NT2/D1 (cell line): ENCODE measurements around the gene FOSL1.

ENCODE experiments used
- DNase-seq: peaks from one replicate; pipeline ENCODE4 v3.0.0-alpha.2; 2011; ENCODE audit warnings: low read depth, low spot score
- H3K27me3 ChIP-seq: 2 replicates; pipeline ENCODE4 v1.6.0; 2011; ENCODE audit warnings: mild to moderate bottlenecking; ENCODE audit not compliant: insufficient read length, insufficient read depth
- H3K36me3 ChIP-seq: 2 replicates; pipeline ENCODE4 v1.6.1; 2011; ENCODE audit warnings: mild to moderate bottlenecking, low read length, mixed read lengths; ENCODE audit not compliant: insufficient read depth, insufficient read length
- H3K4me1 ChIP-seq: 2 replicates; pipeline ENCODE4 v1.5.1; 2011; ENCODE audit not compliant: insufficient read depth, insufficient read length
- H3K4me3 ChIP-seq: 2 replicates; pipeline ENCODE4 v1.5.1; 2011; ENCODE audit warnings: low read depth; ENCODE audit not compliant: insufficient read length
- H3K9ac ChIP-seq: 2 replicates; pipeline ENCODE4 v1.6.0; 2011; ENCODE audit warnings: low read depth; ENCODE audit not compliant: insufficient read length
- H3K9me3 ChIP-seq: 2 replicates; pipeline ENCODE4 v1.5.1; 2011; ENCODE audit warnings: mild to moderate bottlenecking, low read length; ENCODE audit not compliant: insufficient read depth
- SUZ12 ChIP-seq: IDR thresholded peaks from 2 replicates; pipeline ENCODE4 v1.6.1; 2011; ENCODE audit not compliant: insufficient read length, insufficient read depth; ENCODE audit errors: extremely low read depth
- YY1 ChIP-seq: IDR thresholded peaks from 2 replicates; pipeline ENCODE4 v1.6.1; 2011; ENCODE audit not compliant: insufficient read length, insufficient read depth
- ZNF274 ChIP-seq: IDR thresholded peaks from 2 replicates; pipeline ENCODE4 v1.6.1; 2011; ENCODE audit warnings: mild to moderate bottlenecking, low read depth, low read length

The FOSL1 gene

DNA sequence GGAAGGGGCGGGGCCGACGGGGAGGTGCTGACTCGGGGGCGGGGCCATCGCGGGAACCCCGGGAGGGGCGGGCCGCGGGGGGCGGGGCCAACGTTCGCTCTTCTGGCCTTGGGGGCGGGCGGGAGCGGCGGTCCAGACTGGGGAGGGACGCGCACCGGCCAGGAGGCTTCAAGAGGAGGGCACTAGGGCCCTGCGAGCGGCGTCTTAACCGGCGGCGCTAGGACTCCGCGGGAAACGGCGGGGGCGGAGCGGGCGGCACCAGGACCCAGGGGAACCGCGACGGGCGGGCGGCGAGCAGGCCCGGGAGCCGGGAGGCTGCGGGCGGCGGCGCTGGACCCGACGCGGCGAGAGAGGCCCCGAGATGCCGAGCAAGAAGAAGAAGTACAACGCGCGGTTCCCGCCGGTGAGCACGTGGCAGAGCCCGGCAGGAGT, 19.0 kb upstream of the FOSL1 start, which contains the start of gene DRAP1:
Gene DRAP1 (plus strand): TSS at position 286 of the 432 bp plus-strand sequence. CDS start 76 bp downstream, at position 362.
- DNase-seq: peak; percentile 97
- H3K4me3 ChIP-seq: peak within 1 kb of the TSS; percentile 89
- TF ChIP-seq YY1 (no peak), SUZ12 (no peak), ZNF274 (no peak)
- H3K4me1 ChIP-seq: peaks cover 36% of the 10 kb centered on the region
- H3K27me3 ChIP-seq: peaks cover 6% of the 10 kb centered on the region
- peaks cover 49% of the 10 kb centered on the region for H3K36me3 ChIP-seq
- H3K9me3 ChIP-seq: no peaks in the 10 kb centered on the region
- peak within 1 kb of the TSS; percentile 91 for H3K9ac ChIP-seq

DNA sequence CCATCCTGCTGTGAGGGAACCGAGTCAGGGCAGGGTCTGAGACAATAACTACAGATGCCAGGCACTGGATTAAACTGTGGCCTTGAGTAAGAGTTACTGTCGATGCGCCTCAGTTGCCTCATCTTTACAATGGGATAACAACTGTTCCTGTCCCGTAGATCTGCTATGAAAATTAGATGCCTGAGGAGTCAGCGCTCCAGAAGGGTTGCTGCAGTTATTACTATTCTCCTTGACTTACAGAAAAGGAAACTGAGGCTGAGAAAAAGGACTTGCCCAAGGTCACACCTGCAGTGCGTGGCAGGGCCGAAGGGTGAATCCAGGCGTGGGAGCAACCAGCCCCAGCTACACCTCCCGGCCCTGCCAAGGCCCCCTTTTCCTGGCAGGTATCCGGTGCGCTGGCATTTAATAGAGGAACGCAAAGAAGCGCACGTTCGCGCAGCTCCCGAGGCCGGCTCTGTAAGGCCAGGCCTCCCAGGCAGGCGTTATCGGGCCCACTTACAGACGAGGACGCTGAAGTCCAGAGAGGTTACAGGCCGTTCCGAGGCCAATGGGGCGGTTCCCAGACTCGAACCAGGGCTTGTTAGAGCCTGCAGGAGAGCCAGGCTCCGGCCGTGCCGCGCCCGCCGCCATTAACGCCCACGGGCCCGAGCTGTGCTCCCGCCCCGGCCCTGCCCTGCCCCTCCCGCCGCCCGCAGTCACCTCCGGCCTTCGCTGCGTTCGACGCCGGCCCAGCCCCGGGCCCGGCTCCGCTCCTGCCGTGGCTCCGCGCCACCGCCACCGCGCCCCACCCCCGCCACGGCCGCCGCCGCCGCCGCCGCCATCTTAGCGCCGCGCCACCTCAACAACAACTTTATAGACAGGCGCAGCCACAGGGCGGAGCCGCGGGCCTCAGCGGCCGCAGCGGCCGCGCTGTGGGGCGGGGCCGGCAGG, 18.3 kb upstream of the FOSL1 start, which contains the start of gene C11orf68:
Gene C11orf68 (minus strand): TSS at position 852 of the 930 bp plus-strand sequence. CDS start 31 bp downstream, at position 821.
- Histone ChIP-seq H3K4me3 (peak within 1 kb of the TSS; percentile 89), H3K4me1 (peaks cover 36% of the 10 kb centered on the region), H3K27me3 (peaks cover 6% of the 10 kb centered on the region), H3K9me3 (no peaks in the 10 kb centered on the region), H3K9ac (peak within 1 kb of the TSS; percentile 91), H3K36me3 (peaks cover 47% of the 10 kb centered on the region)
- peak; percentile 52 for TF ChIP-seq YY1
- no peak for TF ChIP-seq SUZ12
- DNase-seq: no peak

DNA sequence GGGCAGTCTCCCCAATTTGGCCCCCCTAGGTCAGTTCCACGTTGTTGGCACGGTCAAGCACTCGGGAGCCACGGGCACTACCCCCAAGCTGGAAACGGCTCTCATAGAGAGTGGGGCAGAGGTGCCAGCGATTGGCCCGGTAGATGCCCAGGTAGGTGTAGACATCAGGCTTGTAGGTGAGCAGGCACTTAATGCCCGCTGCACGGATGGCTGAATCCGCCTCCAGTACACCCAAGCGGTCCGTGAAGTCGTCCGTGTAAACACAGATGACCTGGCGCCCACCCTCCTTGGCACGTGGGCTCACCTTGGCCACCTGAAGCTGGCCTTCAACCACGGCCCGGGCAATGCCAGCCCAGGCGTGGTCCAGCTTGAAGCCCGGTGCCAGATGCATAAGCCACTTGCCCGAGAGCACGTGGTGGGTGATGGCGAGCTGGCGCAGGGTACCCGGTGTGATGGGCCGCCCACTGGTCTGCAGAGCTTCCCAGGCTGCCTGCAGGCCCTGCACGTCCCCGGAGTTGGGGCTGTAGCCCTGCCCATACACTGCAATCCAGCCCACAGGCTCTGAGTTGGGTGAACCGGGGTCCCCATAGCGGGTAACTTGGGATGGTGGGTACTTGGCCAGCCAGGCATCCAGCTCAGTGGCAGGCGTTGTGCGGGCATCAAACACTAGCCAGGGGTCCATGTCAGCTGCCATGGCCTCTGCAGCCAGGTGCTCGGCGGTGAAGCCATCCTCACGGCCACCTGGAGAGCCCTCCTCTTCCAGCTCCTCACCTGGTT, 17.4 kb upstream of the FOSL1 start:
- Histone ChIP-seq H3K4me1 (peaks cover 36% of the 10 kb centered on the region), H3K9ac (peak overlapping the region; percentile 91), H3K9me3 (no peaks in the 10 kb centered on the region), H3K4me3 (peak overlapping the region; percentile 89), H3K36me3 (peaks cover 39% of the 10 kb centered on the region), H3K27me3 (peaks cover 6% of the 10 kb centered on the region)
- no peak for DNase-seq
- TF ChIP-seq SUZ12 (no peak), ZNF274 (no peak), YY1 (no peak)

- TF ChIP-seq ZNF274: no peak
- no peak for TF ChIP-seq SUZ12
- no peak for TF ChIP-seq YY1
- no peaks in the 10 kb centered on the region for H3K9me3 ChIP-seq
- peaks cover 33% of the 10 kb centered on the region for H3K36me3 ChIP-seq
- peaks cover 38% of the 10 kb centered on the region for H3K4me1 ChIP-seq
- peaks cover 6% of the 10 kb centered on the region for H3K27me3 ChIP-seq
- no peak for DNase-seq
- H3K9ac ChIP-seq: no peak overlapping the region
- H3K4me3 ChIP-seq: no peak overlapping the region
Measured at GRCh38 chr11:65917077-65917433, 16.9 kb upstream of the FOSL1 start.

- peaks cover 43% of the 10 kb centered on the region for H3K4me1 ChIP-seq
- H3K9ac ChIP-seq: peak overlapping the region; percentile 61
- no peak for DNase-seq
- no peak for TF ChIP-seq ZNF274
- no peak for TF ChIP-seq SUZ12
- no peak for TF ChIP-seq YY1
- no peak overlapping the region for H3K4me3 ChIP-seq
- no peaks in the 10 kb centered on the region for H3K9me3 ChIP-seq
- H3K36me3 ChIP-seq: peaks cover 29% of the 10 kb centered on the region
- peaks cover 6% of the 10 kb centered on the region for H3K27me3 ChIP-seq
Measured at GRCh38 chr11:65916391-65916790, 16.2 kb upstream of the FOSL1 start.

DNA sequence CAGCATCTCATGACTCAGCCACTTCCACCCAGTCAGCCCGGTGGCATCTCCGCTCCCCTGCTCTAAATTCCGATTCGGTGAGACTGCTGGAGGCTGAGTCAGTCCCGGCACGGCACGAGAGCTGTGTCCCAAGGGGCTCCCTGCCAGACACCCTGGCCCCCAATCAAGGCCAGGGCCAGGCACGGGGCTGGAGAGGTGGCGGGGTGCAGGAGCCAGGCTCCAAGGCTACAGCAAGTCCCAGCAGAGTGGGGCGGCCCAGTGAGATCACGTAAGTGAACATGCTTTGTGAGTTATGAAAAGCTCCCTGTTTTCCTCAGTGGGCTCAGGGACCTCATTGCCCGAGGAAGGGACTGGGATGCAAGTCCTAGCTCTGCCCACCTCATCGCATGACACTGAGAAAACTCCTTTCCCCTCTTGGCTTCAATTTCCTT, 15.6 kb upstream of the FOSL1 start:
- no peak for TF ChIP-seq ZNF274
- TF ChIP-seq YY1: no peak
- no peak for TF ChIP-seq SUZ12
- Histone ChIP-seq H3K9me3 (no peaks in the 10 kb centered on the region), H3K9ac (peak overlapping the region; percentile 61), H3K36me3 (peaks cover 24% of the 10 kb centered on the region), H3K27me3 (peaks cover 6% of the 10 kb centered on the region), H3K4me3 (no peak overlapping the region), H3K4me1 (peaks cover 42% of the 10 kb centered on the region)
- DNase-seq: peak; percentile 62
